A673 (cell line): ENCODE results near the gene NACAD. TPM values are rescaled to one million over a fixed set of nuclear protein-coding genes. Genes with fewer than 3 reads are reported as not detected.

ENCODE experiments used
- BruUV-seq: library from RNA; stranded (reverse); fragments of 400-500 nt; replicated peaks from 2 replicates; lab custom pipeline; 2021; lab: Mats Ljungman, UMichigan
- CTCF ChIA-PET: fragments of 300-600 bp; sonication (Branson Sonifier 250); formaldehyde crosslinking; loops from one replicate; lab custom pipeline; 2022; ENCODE audit warnings: antibody characterized with exemption; lab: Charles Lee
- POLR2A ChIA-PET: fragments of 300-600 bp; sonication (Branson Sonifier 250); formaldehyde crosslinking; loops from one replicate; lab custom pipeline; 2022; ENCODE audit warnings: antibody characterized with exemption; ENCODE audit not compliant: low non-redundant PET; lab: Charles Lee
- DNase-seq: peaks from one replicate; pipeline ENCODE4 v3.0.0-alpha.2; 2015; ENCODE audit warnings: low spot score
- H3K27ac ChIP-seq: fragments of 200-600 bp; sonication (generic); 2 replicates; pipeline ENCODE4 v1.5.1; 2016; ENCODE audit warnings: mixed run types, low read depth, mild to moderate bottlenecking, mixed read lengths, antibody characterized with exemption, low read length; ENCODE audit not compliant: poor library complexity, severe bottlenecking
- H3K27me3 ChIP-seq: fragments of 200-600 bp; sonication (generic); replicated peaks from 2 replicates; pipeline ENCODE4 v1.6.1; 2017; ENCODE audit warnings: mixed run types, low read depth, mild to moderate bottlenecking, mixed read lengths, antibody characterized with exemption, low read length; ENCODE audit not compliant: insufficient read depth, poor library complexity
- H3K36me3 ChIP-seq: fragments of 200-600 bp; sonication (generic); 2 replicates; pipeline ENCODE4 v1.6.1; 2016; ENCODE audit warnings: mixed run types, mild to moderate bottlenecking, mixed read lengths, antibody characterized with exemption, low read length; ENCODE audit not compliant: insufficient read depth, poor library complexity, severe bottlenecking
- H3K4me1 ChIP-seq: fragments of 200-600 bp; sonication (generic); 2 replicates; pipeline ENCODE4 v1.6.1; 2017; ENCODE audit warnings: mixed run types, mild to moderate bottlenecking, mixed read lengths, antibody characterized with exemption, low read length; ENCODE audit not compliant: insufficient read depth, poor library complexity, severe bottlenecking
- H3K4me3 ChIP-seq: fragments of 200-600 bp; sonication (generic); 2 replicates; pipeline ENCODE4 v1.5.1; 2016; ENCODE audit warnings: low read depth, mixed run types, mild to moderate bottlenecking, mixed read lengths, low read length; ENCODE audit not compliant: poor library complexity, severe bottlenecking
- H3K9me3 ChIP-seq: fragments of 200-600 bp; sonication (generic); 2 replicates; pipeline ENCODE4 v1.6.1; 2016; ENCODE audit warnings: mixed run types, low read depth, mild to moderate bottlenecking, mixed read lengths, antibody characterized with exemption, low read length; ENCODE audit not compliant: poor library complexity, severe bottlenecking
- CTCF ChIP-seq: fragments of 300-800, 200-600 bp; sonication (generic); conservative IDR thresholded peaks from 2 replicates; pipeline ENCODE4 v1.5.1; 2017; ENCODE audit warnings: low read depth, mild to moderate bottlenecking, antibody characterized with exemption, low read length, moderate library complexity, mixed read lengths
- EZH2 ChIP-seq: fragments of 200-600 bp; sonication (generic); IDR thresholded peaks from 2 replicates; pipeline ENCODE4 v1.6.1; 2017; ENCODE audit warnings: borderline replicate concordance, low read depth, mild to moderate bottlenecking, mixed read lengths, antibody characterized with exemption, low read length; ENCODE audit not compliant: poor library complexity, severe bottlenecking
- intact Hi-C: fragments of 100-400 bp; cut with micrococcal nuclease; formaldehyde crosslinking; loops from one replicate; pipeline ENCODE4 v1.10.0; 2022; ENCODE audit not compliant: unreplicated experiment
- total RNA-seq: library from RNA; stranded (reverse); gene quantifications from 2 replicates; pipeline ENCODE4 v1.2.3, GENCODE V29; 2021

NACAD gene
- total RNA-seq, 1 experiment from 2014 or later: 1.1 TPM

- peaks cover 7% of the 10 kb centered on the region for H3K4me1 ChIP-seq
- POLR2A ChIA-PET: no interaction called here
- no peaks in the 10 kb centered on the region for H3K27me3 ChIP-seq
- H3K9me3 ChIP-seq: no peaks in the 10 kb centered on the region
- no peak for TF ChIP-seq EZH2
- no peak for TF ChIP-seq CTCF
- intact Hi-C loops: no loop called here
- H3K27ac ChIP-seq: no peak overlapping the region
- H3K4me3 ChIP-seq: no peak overlapping the region
- no peak for DNase-seq
- CTCF ChIA-PET: no interaction called here
- no TSS peak for BruUV-seq
- peaks cover 71% of the 10 kb centered on the region for H3K36me3 ChIP-seq
Measured at GRCh38 chr7:45107356-45107755, 18.6 kb upstream of the NACAD start.

GRCh38 chr7:45106820-45107219 lies 18.1 kb upstream of the NACAD start:
- ChIA-PET POLR2A (no interaction called here), CTCF (no interaction called here)
- intact Hi-C loops: no loop called here
- no peak for DNase-seq
- no peak overlapping the region for H3K27ac ChIP-seq
- H3K4me1 ChIP-seq: peaks cover 7% of the 10 kb centered on the region
- BruUV-seq: no TSS peak
- H3K9me3 ChIP-seq: no peaks in the 10 kb centered on the region
- TF ChIP-seq EZH2 (no peak), CTCF (no peak)
- no peak overlapping the region for H3K4me3 ChIP-seq
- no peaks in the 10 kb centered on the region for H3K27me3 ChIP-seq
- peaks cover 76% of the 10 kb centered on the region for H3K36me3 ChIP-seq

GRCh38 chr7:45105588-45106188 lies 16.9 kb upstream of the NACAD start:
- H3K4me3 ChIP-seq: no peak overlapping the region
- peaks cover 87% of the 10 kb centered on the region for H3K36me3 ChIP-seq
- TF ChIP-seq CTCF (no peak), EZH2 (no peak)
- CTCF ChIA-PET: no interaction called here
- no peaks in the 10 kb centered on the region for H3K27me3 ChIP-seq
- BruUV-seq: no TSS peak
- H3K27ac ChIP-seq: no peak overlapping the region
- H3K4me1 ChIP-seq: peaks cover 7% of the 10 kb centered on the region
- intact Hi-C loops: no loop called here
- POLR2A ChIA-PET: no interaction called here
- DNase-seq: no peak
- H3K9me3 ChIP-seq: no peaks in the 10 kb centered on the region
